Loucy (cell line): Measurements from ENCODE around the gene CYLD.

Source experiments
- EZH2phosphoT487 ChIP-seq: fragments of 200-600 bp; IDR thresholded peaks from 2 replicates; pipeline ENCODE4 v1.6.1; 2018; ENCODE audit warnings: antibody characterized with exemption, mild to moderate bottlenecking, moderate library complexity, borderline replicate concordance
- TF ChIP-seq, protein P1 (sequence below): fragments of 200-600 bp; sonication (generic); conservative IDR thresholded peaks from 2 replicates; pipeline ENCODE4 v1.5.1; 2014; ENCODE audit warnings: mild to moderate bottlenecking, antibody characterized with exemption, low read length

GRCh38 chr16:50744881-50745280, 3.0 kb downstream of the CYLD start:
- TF ChIP-seq, protein P1, sequence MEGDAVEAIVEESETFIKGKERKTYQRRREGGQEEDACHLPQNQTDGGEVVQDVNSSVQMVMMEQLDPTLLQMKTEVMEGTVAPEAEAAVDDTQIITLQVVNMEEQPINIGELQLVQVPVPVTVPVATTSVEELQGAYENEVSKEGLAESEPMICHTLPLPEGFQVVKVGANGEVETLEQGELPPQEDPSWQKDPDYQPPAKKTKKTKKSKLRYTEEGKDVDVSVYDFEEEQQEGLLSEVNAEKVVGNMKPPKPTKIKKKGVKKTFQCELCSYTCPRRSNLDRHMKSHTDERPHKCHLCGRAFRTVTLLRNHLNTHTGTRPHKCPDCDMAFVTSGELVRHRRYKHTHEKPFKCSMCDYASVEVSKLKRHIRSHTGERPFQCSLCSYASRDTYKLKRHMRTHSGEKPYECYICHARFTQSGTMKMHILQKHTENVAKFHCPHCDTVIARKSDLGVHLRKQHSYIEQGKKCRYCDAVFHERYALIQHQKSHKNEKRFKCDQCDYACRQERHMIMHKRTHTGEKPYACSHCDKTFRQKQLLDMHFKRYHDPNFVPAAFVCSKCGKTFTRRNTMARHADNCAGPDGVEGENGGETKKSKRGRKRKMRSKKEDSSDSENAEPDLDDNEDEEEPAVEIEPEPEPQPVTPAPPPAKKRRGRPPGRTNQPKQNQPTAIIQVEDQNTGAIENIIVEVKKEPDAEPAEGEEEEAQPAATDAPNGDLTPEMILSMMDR = no peak
- no peak for TF ChIP-seq EZH2phosphoT487
